ENCODE results near the gene PIK3R2.
A peak's percentile ranks its signal among the peaks of the same experiment; 100 is the strongest.

Gene PIK3R2

DNA sequence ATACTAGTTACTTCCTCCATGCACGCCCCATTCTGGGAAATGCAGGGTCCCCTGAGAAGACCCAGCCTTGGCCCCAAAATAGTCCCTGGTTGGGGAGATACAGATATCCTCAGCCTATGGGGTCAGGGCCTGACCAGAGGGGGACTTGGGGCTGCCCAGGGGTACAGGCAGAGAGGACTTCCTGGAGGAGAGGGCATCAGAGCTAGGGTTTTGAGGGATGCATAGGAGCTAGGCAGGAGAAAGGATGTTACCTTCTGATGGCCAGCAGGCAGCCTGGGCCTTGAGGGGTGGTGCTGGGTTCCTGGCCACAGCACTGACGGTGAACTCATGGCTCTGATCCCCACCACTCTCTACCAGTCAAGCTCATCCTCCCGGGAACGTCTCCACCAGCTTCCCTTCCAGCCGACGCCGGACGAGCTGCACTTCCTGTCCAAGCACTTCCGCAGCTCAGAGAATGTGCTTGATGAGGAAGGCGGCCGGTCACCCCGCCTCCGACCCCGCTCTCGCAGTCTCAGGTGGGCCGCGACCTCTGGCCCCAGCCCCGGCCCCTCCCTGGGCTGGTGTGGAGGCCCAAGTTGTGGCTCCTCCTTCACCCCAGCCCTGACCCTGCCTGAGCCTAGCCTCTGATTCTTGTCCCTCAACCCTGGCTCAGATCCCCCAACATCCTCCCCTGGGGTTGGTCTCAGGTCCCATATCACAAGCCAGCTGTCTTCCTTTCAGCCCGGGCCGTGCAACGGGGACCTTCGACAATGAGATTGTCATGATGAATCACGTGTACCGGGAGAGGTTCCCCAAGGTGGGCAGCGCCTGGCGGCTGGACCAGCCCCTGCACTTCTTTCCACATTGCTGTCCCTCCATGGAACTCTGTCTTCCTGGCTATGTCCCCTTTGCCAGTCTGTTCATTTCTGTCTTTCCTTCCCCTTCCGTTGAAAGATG is 29.8 kb upstream of the PIK3R2 start:
- FAIRE-seq (no peak), DNase-seq (ENCODE audit: insufficient read length, low spot score) (no peak)

DNA sequence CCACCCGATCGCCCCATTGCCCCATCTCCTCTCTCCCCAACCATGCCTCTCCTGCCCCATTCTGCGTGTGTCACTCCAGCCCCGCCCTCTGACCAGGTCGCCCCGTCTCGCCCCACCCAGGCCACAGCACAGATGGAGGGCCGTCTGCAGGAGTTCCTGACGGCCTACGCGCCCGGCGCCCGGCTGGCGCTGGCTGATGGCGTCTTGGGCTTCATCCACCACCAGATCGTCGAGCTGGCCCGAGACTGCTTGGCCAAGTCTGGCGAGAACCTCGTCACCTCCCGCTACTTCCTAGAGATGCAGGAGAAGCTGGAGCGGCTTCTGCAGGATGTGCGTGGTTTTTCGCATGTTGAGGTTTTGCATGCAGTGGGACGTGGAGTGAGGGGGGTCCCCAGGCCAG is 29.1 kb upstream of the PIK3R2 start:
- no peak for DNase-seq (ENCODE audit: insufficient read length, low spot score)
- no peak for FAIRE-seq

DNA sequence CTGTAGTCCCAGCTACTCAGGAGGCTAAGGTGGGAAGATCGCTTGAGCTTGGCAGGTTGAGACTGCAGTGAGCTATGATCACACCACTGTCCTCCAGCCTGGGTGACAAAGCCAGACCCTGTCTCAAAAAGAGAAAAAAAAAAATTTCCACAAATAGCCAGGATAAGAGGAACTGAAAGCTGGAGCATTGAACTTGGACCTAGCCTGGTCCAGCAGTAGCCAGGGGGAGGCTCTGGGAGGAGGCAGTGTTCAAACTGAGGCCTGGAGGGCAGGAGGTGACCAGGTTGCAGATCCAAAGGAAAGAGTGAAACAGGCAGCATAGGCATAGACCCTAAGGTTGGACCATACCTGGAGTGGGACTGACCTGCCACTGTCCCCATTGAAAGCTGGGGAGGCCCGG is 26.9 kb upstream of the PIK3R2 start:
- no peak for DNase-seq (ENCODE audit: insufficient read length, low spot score)
- no peak for FAIRE-seq

DNA sequence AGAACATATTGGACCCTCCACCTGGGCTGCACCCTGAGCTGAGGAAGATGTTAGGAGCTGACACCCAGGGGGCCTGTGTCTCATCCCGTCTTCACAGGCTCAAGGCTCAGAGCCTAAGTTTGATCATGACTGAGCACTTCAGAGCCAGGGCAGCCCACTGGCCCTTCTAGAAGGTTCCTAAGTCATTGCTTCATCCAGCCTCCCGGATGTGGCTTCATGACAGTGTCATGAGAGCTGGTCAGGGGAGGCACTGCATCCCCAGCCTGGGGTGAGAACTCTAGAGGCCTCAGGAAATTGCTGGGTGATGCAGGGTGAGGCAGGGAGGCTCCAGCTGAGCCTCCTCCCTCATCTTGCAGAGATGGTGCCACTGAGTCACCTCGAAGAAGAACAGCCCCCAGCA is 24.9 kb upstream of the PIK3R2 start:
- DNase-seq (ENCODE audit: insufficient read length, low spot score) (no peak), FAIRE-seq (no peak)

DNA sequence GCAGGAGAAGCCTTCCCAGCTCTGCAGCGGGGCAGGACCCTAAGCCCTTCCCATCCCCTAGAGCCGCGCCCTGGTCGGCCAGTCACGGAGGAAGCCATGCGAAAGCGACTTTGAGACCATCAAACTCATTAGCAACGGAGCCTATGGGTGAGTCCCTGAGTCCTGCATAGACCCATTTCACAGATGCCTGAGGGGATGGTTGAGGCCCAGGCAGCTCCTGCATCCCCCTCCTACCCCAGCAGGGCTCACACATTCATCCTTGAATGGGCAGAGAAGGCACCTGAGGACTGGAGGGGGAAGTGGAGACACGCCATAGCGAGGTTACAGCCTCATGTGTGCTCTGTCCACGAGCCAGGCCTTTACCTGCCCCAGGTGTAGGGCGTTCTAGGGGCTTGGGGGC is 24.2 kb upstream of the PIK3R2 start:
- DNase-seq (ENCODE audit: insufficient read length, low spot score) (no peak), FAIRE-seq (no peak)

DNA sequence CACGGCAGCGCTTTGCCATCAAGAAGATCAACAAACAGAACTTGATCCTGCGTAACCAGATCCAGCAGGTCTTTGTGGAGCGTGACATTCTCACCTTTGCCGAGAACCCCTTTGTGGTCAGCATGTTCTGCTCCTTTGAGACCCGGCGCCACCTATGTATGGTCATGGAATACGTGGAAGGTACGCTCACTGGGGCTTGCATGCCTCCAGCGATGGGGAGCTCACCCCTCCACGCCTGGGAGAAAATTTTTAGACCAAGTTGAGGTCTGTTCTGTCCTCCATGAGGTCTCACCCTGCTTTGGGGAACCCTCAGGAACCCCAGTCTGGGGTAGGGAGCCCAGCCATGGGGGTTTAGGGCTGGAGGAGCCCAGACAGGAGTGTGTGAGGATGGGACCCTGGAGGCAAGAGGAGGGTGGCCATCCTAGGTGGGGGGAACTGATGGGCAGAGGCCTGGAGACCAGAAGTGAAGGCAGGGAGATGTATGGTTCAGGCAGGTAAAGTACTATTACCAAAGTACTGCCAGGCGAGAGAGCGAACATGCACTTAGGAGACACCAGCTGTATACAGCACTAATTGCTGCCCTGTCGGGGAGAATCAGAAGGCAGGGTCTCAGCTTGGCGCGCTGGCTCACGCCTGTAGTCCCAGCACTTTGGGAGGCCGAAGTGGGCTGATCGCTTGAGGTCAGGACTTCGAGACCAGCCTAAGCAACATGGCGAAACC is 22.3 kb upstream of the PIK3R2 start:
- FAIRE-seq (no peak), DNase-seq (ENCODE audit: insufficient read length, low spot score) (no peak)

DNA sequence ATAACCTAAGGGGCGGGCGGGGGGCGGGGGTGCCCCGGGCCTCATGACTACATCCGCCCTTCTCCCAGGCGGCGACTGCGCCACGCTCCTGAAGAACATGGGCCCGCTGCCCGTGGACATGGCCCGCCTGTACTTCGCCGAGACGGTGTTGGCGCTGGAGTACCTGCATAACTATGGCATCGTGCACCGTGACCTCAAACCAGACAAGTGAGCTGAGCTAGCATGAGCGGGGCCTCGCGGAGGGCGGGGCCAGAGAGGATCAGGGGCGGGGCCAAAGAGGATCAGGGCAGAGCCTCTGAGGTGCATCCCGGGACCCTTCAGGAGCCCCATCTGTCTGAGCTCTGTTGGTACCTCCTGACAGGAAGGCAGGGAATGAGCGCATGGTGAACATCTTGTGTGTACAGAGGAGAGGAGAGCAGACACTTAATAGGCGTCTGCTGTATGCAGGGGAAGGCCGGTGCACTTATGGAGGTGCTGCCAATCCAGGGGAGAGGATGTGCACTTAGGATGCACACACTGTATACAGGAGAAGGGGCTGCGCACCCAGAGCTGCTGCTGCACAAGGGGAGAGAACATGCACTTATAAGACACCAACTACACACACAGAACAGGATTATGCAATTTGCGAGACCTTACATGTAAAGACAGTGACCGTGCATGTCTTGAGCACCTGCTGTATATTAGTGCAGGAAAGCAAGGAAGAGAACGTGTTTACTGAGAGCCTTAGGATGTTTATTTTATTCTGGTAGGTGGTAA is 20.9 kb upstream of the PIK3R2 start:
- FAIRE-seq: peak; percentile 31
- DNase-seq (ENCODE audit: insufficient read length, low spot score): no peak

DNA sequence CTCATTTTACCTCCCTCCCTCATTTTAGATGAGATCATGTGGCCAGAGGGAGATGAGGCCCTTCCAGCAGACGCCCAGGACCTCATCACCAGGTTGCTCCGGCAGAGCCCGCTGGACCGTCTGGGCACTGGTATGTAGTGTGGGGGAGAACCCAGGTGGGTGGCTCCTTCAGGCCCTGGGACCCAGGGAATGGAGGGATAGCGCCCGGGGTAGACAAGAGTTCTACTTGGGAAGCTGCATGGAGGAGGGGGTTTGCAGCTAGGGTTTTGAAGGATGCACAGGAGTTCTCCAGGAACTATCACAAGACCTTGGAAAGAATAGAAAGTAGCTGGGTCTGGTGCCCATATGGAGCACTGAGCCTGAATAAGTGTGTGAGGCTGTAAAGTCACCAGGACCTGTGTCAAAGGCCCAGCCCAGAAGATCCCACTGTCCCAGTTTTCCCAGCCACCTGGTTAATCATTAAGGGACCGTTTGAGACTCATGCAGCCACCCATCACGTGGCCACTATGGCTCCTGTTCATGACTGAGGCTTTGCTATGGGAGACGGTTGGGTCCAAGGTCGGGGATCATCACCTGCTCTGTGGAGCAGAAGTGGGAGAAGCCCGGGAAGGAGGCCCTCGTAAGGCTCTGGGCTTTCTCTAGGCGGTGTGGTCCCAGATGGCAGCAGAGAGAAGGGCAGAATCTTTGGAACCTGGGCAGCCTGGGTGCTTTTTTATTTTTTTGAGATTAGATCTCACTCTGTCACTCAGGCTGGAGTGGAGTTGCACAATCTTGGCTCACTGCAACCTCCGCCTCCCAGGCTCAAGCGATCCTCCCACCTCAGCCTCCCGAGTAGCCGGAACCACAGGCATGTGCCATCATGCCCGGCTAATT is 17.0 kb upstream of the PIK3R2 start:
- FAIRE-seq: no peak
- no peak for DNase-seq (ENCODE audit: insufficient read length, low spot score)

DNA sequence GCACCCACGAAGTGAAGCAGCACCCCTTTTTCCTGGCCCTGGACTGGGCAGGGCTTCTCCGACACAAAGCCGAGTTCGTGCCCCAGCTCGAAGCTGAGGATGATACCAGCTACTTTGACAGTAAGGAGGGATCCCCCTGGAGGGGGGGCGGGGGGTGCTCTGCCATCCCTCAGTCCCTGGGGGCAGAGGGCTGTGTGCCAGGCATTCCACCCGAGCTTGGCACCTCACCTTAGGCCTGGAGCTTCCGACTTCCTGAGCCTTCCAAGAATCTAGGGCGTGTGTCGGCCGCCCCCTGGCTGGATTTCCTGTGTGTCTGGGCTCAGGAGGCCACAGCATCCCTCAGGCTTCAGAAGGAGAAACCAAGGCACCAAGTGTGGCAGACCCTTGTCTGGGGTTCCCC is 15.7 kb upstream of the PIK3R2 start:
- DNase-seq (ENCODE audit: insufficient read length, low spot score) (no peak), FAIRE-seq (no peak)

DNA sequence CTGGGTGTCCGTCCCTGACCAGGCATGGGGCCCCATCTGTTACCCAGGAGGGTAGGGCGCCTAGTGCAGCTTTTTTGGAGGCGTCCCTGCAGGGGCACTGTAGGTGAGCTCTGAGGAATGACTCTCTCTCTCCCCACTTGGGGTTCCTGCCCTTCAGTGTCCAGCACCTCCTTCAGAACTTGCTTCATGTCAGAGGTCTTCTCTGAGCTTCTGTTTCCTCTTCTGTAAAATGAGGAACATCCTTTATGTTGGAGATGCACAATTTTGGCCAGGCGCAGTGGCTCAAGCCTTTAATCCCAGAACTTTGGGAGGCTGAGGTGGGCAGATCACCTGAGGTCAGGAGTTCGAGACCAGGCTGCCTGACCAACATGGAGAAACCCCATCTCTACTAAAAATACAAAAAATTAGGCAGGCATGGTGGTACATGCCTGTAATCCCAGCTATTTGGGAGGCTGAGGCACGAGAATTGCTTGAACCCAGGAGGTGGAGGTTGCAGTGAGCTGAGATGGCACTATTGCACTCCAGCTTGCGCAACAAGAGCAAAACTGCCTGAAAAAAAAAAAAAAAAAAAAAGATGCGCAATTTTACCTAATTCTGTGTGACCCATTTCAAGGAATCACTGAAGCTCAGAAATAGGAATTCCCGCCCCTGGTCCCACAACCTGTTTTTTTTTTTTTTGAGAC is 15.2 kb upstream of the PIK3R2 start:
- DNase-seq (ENCODE audit: insufficient read length, low spot score) (no peak), FAIRE-seq (no peak)

DNA sequence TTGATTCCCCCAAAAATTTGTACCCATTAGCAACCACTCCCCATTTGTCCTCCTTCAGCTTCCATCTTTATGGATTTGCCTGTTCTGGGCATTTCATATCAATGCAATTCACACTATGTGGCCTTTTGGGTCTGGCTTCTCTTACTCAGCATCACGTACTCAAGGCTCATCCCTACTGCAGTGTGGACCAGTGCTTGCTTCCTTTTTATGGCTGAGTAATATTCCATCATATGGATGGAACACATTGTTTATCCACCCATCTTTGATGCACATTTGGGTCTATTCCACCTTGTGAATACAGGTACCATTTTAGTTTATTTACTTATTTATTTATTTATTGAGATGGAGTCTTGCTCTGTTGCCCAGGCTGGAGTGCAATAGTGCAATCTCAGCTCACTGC is 12.5 kb upstream of the PIK3R2 start:
- DNase-seq (ENCODE audit: insufficient read length, low spot score) (no peak), FAIRE-seq (no peak)

DNA sequence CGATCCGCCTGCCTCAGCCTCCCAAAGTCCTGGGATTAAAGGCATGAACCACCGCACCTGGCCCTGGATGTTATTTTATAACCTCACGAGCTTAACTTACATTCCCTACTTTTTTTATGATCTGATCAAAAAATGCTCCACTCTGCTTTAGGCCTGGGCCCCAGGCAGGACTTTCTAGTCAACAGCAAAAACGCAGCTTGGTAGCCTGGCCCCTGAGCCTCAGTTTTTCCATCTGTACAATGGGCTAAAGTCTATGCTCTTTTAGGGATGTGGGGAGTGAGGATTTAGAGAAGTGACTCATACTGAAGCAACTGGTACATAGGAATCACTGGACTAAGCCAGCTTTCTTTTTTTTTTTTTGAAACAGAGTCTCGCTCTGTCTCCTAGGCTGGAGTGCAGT is 11.9 kb upstream of the PIK3R2 start:
- FAIRE-seq (no peak), DNase-seq (ENCODE audit: insufficient read length, low spot score) (no peak)

DNA sequence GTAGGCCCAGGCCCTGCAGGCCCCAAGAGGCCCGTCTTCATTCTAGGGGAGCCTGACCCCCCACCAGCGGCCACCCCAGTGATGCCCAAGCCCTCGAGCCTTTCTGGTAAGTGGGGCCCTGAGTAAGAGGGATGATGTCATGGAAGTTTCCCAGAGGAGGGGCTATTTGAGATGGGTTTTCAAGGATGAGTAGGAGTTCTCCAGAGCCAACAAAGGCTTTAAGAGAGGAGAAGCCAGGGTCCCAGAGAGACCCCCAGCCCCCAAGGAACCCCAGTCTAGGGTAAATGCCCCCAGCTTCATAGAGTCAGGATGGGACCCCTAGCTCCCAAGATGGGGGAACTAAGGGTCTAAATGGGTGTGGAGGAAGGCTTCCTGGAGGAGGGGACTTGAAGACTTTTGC is 9.1 kb upstream of the PIK3R2 start:
- no peak for FAIRE-seq
- no peak for DNase-seq (ENCODE audit: insufficient read length, low spot score)

DNA sequence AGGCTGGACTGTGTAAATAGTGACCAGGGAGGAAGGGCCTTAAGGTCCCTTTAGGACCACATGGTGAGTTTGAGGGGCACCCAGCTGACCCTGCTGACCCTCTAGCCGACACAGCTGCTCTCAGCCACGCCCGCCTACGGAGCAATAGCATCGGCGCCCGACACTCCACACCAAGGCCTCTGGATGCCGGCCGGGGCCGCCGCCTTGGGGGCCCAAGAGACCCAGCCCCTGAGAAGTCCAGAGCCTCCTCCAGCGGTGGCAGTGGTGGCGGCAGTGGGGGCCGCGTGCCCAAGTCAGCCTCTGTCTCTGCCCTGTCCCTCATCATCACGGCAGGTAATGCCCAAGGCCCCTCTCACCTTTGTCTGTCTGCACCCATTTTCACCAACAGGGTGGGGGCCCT is 8.6 kb upstream of the PIK3R2 start:
- no peak for DNase-seq (ENCODE audit: insufficient read length, low spot score)
- no peak for FAIRE-seq

DNA sequence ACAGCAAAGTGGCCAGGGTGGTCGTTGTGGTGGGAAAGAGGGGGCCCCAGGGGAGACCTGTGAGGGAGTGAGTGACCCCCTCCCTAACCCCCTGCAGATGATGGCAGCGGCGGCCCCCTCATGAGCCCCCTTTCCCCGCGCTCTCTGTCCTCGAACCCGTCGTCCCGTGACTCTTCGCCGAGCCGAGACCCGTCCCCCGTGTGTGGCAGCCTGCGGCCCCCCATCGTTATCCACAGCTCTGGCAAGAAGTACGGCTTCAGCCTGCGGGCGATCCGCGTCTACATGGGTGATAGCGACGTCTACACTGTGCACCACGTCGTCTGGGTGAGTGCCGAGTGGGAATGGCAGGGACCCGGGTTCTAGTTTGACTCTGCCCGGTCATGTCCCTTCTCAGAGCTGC is 8.1 kb upstream of the PIK3R2 start:
- FAIRE-seq (no peak), DNase-seq (ENCODE audit: insufficient read length, low spot score) (no peak)

DNA sequence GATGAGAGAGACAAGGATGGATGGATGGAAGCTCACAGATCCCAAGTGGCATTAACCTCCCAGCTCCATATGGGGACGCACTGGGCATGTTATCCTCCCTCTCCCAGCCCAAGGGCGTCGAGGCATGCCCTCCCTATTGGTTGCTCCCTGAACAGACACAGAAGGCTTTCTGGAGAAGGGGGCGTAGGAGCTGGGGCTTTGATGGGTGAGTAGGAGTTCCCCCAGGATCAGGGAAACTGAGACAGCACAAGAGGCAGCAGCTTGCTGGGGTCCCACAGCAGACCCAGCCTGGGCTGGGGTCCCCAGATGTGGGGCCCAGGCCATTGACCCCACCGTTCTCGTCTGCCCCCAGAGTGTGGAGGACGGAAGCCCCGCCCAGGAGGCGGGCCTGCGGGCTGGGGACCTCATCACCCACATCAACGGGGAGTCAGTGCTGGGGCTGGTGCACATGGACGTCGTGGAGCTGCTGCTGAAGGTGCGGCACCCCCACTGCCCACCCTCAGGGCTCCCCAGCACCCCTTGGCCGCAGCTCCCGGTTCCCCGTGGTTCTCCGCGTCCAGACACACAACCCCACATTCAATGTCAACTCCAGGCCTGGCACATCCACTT is 7.5 kb upstream of the PIK3R2 start:
- FAIRE-seq (no peak), DNase-seq (ENCODE audit: insufficient read length, low spot score) (no peak)

DNA sequence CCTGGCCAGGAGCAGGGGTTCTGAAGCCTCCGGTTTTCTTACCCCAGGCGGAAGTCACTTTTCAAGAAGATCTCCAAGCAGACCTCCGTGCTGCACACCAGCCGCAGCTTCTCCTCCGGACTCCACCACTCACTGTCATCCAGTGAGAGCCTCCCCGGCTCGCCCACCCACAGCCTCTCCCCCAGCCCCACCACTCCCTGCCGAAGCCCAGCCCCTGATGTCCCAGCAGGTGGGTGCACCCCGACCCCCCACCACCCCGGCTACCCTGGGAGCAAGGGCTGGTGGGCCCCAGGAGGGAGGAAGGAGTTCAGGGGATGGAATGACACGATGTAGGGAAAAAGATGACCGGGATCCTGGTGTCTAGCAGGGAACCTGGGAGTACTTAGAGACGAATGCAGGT is 5.6 kb upstream of the PIK3R2 start:
- FAIRE-seq (no peak), DNase-seq (ENCODE audit: insufficient read length, low spot score) (no peak)

DNA sequence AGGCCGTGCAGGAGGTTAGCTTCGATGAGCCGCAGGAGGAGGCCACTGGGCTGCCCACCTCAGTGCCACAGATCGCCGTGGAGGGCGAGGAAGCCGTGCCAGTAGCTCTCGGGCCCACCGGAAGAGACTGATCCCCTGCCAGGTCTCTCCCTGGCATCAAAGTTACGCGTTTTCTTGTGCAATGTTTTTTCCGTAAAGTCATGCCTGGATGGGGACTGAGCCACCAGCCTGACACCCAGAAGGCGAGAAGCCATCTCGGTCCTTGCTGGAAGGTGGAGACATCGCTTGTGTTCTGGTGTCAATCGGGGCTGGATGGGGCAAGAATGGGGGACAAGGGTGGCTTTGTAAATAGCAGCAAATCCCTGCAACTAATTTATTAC is 3.4 kb upstream of the PIK3R2 start:
- DNase-seq (ENCODE audit: insufficient read length, low spot score) (no peak), FAIRE-seq (no peak)

DNA sequence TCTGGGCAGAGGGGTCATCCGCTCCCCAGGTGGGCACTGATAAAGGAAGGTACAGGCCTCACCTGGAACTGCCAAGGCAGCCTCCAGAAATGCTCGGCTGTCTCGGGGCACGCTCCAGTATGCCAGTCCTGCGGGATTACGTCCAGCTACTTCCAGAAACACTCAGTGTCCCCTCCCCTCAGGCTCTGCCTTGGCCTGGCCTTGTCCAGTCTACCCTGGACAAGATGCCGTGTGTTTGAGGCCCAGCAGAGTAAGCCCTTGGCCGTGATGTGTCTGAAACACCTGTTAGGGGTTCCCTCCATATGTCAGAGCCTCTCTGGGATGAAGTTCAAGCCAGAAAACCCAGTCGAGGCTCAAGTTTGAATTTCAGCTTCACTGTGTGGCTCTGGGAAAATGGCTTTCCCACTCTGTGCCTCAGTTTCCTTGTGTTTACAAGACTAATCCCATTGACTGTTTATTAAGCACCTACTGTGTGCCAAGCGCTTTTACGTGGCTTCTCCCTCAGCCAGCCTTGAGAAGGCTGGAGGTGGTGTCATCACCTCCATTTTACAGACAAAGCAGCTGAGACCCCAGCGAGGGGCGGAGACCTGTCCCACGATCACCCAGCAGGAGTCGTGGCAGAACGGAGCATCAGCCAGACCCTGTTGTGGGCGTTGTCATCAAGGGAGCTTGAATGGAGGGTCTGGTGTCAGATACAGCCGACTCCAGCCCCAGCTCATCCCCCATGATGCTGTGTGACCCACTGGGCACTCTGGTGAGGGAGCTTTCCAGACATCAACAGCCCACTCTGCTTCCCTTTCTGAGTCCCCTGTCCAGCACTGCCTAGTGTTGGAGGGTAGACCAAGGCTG is 2.0 kb upstream of the PIK3R2 start:
- no peak for DNase-seq (ENCODE audit: insufficient read length, low spot score)
- no peak for FAIRE-seq

Data from HTR-8/SVneo (cell line).